ENCODE measurements around the gene SRSF4.

DNA sequence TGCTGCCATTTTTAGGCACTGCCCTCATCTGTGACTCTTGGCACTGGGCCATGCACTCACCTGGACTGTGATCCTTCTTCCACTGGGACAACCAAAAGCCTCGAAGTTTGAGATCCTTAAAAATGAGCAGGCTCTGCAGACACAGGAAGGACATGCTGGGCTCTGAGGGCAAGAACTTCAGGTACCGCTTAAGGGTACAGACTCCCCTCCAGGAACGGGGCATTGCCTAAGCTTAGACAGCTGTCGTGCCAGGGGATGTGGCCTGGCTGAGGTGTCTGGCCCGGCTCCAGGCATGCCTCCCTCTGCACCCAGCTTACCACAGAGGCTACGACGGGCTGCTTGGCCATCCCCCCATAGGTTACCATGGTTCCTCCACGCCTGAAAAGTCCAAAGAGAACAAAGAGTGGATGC lies 14.2 kb upstream of the SRSF4 start:
- TF ChIP-seq, protein P1, sequence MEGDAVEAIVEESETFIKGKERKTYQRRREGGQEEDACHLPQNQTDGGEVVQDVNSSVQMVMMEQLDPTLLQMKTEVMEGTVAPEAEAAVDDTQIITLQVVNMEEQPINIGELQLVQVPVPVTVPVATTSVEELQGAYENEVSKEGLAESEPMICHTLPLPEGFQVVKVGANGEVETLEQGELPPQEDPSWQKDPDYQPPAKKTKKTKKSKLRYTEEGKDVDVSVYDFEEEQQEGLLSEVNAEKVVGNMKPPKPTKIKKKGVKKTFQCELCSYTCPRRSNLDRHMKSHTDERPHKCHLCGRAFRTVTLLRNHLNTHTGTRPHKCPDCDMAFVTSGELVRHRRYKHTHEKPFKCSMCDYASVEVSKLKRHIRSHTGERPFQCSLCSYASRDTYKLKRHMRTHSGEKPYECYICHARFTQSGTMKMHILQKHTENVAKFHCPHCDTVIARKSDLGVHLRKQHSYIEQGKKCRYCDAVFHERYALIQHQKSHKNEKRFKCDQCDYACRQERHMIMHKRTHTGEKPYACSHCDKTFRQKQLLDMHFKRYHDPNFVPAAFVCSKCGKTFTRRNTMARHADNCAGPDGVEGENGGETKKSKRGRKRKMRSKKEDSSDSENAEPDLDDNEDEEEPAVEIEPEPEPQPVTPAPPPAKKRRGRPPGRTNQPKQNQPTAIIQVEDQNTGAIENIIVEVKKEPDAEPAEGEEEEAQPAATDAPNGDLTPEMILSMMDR (IDR thresholded peaks at IDR 0.05; ENCODE audit: low read length): no peak
- TF ChIP-seq EZH2 (IDR thresholded peaks at IDR 0.05; ENCODE audit: borderline replicate concordance, low read length): no peak
